ENCODE data around the gene AKAP13. TPM values are rescaled to one million over a fixed set of nuclear protein-coding genes. Genes with fewer than 3 reads are reported as not detected.

Gene AKAP13
- total and polyA plus RNA-seq, 2 of the 13 experiments (the other 11 are each of a cell fraction or from before 2014, with no cell fraction given), result 6.7 to 27.1 TPM

GRCh38 chr15:85708402-85708941, 328.1 kb downstream of the AKAP13 start (continued):
- TF ChIP-seq MBD4 (IDR thresholded peaks at IDR 0.05; ENCODE audit: borderline replicate concordance, low read length) (no peak), ARHGAP35 (CRISPR knock-in tag; IDR thresholded peaks at IDR 0.05; ENCODE audit: borderline replicate concordance) (no peak), MIXL1 (CRISPR knock-in tag; IDR thresholded peaks at IDR 0.05) (0 out of 2 replicates have a peak, but pooled peaks have one; percentile 35), ZBTB21 (CRISPR knock-in tag; IDR thresholded peaks at IDR 0.05) (no peak), BCL6 (CRISPR knock-in tag; IDR thresholded peaks at IDR 0.05) (peak; percentile 76), TEAD2 (CRISPR knock-in tag; IDR thresholded peaks at IDR 0.05) (no peak), ZNF773 (CRISPR knock-in tag; IDR thresholded peaks at IDR 0.05; ENCODE audit: borderline replicate concordance) (no peak), YEATS2 (CRISPR knock-in tag; IDR thresholded peaks at IDR 0.05; ENCODE audit: borderline replicate concordance) (peak; percentile 19; the same call in 1 of the 2 replicates), CCDC6 (CRISPR knock-in tag; IDR thresholded peaks at IDR 0.05) (no peak), FOXA3 (CRISPR knock-in tag; IDR thresholded peaks at IDR 0.05) (peak; percentile 8; the same call in 1 of the 2 replicates), CEBPZ (IDR thresholded peaks at IDR 0.05; ENCODE audit: low read length) (no peak), ZNF569 (CRISPR knock-in tag; IDR thresholded peaks at IDR 0.05; ENCODE audit: borderline replicate concordance) (no peak), FUBP1 (CRISPR knock-in tag; IDR thresholded peaks at IDR 0.05; ENCODE audit: borderline replicate concordance) (no peak), NFKB2 (CRISPR knock-in tag; IDR thresholded peaks at IDR 0.05; ENCODE audit: borderline replicate concordance) (no peak), ZBTB46 (CRISPR knock-in tag; IDR thresholded peaks at IDR 0.05; ENCODE audit: borderline replicate concordance) (no peak), MYPOP (CRISPR knock-in tag; IDR thresholded peaks at IDR 0.05) (no peak), PBX2 (CRISPR knock-in tag; IDR thresholded peaks at IDR 0.05) (peak; percentile 67), SP2 (CRISPR knock-in tag; IDR thresholded peaks at IDR 0.05) (no peak), CREBL2 (CRISPR knock-in tag; IDR thresholded peaks at IDR 0.05; ENCODE audit: borderline replicate concordance) (no peak), ZNF3 (CRISPR knock-in tag; IDR thresholded peaks at IDR 0.05) (no peak), TOE1 (CRISPR knock-in tag; IDR thresholded peaks at IDR 0.05) (no peak)
